HUES6 (cell line): ENCODE results near the gene FAM98C.
A peak's percentile ranks its signal among the peaks of the same experiment; 100 is the strongest.

Source experiments
- H3K27ac ChIP-seq: 2 replicates; pipeline ENCODE4 v1.7.0; 2013; ENCODE audit warnings: low read depth, mild to moderate bottlenecking, low read length, inconsistent platforms
- H3K27me3 ChIP-seq: 2 replicates; pipeline ENCODE4 v1.6.1; 2013; ENCODE audit warnings: low read length; ENCODE audit not compliant: control insufficient read depth, insufficient read depth
- H3K36me3 ChIP-seq: 2 replicates; pipeline ENCODE4 v1.6.1; 2013; ENCODE audit warnings: low read length; ENCODE audit not compliant: control insufficient read depth, insufficient read depth
- H3K4me1 ChIP-seq: 2 replicates; pipeline ENCODE4 v1.6.1; 2013; ENCODE audit warnings: low read length; ENCODE audit not compliant: control insufficient read depth, insufficient read depth
- H3K4me3 ChIP-seq: 2 replicates; pipeline ENCODE4 v1.5.1; 2013; ENCODE audit warnings: low read depth, low read length
- H3K9ac ChIP-seq: one replicate; pipeline ENCODE4 v1.6.1; 2013; ENCODE audit warnings: mild to moderate bottlenecking, low read length
- H3K9me3 ChIP-seq: 2 replicates; pipeline ENCODE4 v1.6.1; 2013; ENCODE audit warnings: low read depth, low read length; ENCODE audit not compliant: control insufficient read depth, insufficient read depth

The FAM98C gene

DNA sequence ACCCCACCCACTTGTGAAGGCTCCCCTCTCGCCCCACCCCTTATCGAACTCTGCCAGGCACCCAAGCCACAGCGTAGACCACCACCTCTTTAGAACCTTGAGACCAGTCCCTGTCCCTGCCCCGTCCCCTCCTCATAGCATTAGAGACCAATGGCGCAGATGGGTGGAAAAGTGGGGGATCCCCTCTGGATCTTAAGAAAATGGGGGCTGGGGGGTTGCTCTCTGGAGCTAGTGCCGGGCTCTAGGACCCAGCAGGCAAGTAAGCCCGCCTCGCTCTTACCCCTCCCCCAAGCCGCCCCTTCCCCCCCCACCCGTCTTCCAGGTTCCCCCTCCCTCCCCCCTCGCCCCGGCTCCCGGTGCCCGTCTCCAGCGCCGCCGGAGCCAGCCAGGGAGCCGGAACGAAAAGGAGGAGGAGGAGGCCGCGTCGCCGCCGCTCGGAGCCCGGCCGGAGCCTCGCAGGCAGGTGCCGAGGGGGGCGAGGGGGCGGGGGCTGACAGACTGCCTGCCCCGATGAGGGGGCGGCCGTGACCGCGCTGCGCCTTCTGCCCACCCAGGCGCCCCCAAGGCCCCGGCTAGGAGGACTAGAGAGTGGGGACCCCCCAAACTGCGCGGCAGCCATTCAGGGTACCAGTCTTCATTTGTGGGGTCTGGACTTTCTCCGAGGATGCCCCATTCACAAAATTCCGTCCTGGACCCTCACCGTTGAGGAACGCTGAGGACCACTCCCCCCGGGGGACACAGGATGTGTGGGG is 14.4 kb upstream of the FAM98C start, which contains the start of gene SPRED3:
Gene SPRED3 (plus strand): TSS at position 349 of the 752 bp plus-strand sequence. CDS start 1,606 bp downstream, outside the sequence.
- H3K4me1 ChIP-seq: peaks cover 25% of the 10 kb centered on the region
- peaks cover 12% of the 10 kb centered on the region; the same call in 1 of the 2 replicates for H3K27me3 ChIP-seq
- peak within 1 kb of the TSS; percentile 81 for H3K9ac ChIP-seq
- peak within 1 kb of the TSS; percentile 51 for H3K27ac ChIP-seq
- peak within 1 kb of the TSS; percentile 97 for H3K4me3 ChIP-seq
- no peaks in the 10 kb centered on the region for H3K9me3 ChIP-seq
- peaks cover 21% of the 10 kb centered on the region for H3K36me3 ChIP-seq

- peaks cover 12% of the 10 kb centered on the region; the same call in 1 of the 2 replicates for H3K27me3 ChIP-seq
- peak overlapping the region; percentile 51; the same call in 1 of the 2 replicates for H3K27ac ChIP-seq
- no peaks in the 10 kb centered on the region for H3K9me3 ChIP-seq
- peaks cover 18% of the 10 kb centered on the region for H3K36me3 ChIP-seq
- peaks cover 30% of the 10 kb centered on the region for H3K4me1 ChIP-seq
- H3K4me3 ChIP-seq: peak overlapping the region; percentile 97
- H3K9ac ChIP-seq: peak overlapping the region; percentile 81
Measured at GRCh38 chr19:38389101-38389925, 13.6 kb upstream of the FAM98C start.

DNA sequence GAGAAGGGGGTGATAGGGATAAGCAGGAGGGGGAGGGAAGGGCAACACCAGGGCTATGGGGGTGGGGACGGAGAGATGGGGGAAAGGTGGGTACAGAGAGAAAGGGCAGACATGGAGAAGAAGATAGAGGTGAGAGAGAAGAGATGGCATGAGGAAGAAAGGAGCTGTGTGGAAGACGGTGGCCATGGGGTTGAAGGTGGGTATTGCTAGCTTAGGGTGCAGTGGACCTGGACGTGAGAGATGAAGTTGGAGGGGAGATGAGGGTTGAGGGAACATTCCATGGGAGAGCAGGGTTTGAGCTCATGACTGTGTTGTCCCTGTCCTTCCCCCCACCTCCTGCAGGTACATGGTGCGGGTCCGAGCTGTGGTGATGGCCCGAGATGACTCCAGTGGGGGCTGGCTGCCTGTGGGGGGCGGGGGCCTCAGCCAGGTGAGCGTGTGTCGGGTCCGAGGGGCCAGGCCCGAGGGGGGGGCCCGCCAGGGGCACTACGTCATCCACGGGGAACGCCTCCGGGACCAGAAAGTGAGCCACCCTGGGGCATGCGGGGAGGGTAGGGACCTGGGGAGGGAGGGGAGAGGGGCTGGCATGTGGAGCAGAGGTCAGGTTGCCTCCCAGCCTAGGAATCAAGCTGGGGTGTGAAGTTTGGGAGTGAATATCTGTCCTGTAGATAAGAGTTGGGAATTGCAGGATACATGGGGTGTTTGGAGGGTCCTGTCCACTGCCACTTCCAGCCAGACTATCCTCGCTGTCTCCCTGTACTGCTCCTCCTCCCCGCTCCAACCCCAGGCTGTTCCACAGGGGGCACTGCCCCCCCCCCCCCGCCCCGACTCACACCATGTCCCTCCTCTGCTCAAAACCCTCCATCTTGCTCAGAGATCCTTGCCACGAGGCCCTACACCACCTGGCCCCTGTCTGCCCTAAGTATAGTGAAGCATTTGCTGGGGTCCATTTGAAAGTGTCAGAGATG is 12.7 kb upstream of the FAM98C start:
- peaks cover 18% of the 10 kb centered on the region for H3K36me3 ChIP-seq
- peak overlapping the region; percentile 97 for H3K4me3 ChIP-seq
- peaks cover 36% of the 10 kb centered on the region for H3K4me1 ChIP-seq
- peaks cover 18% of the 10 kb centered on the region for H3K27me3 ChIP-seq
- H3K9me3 ChIP-seq: no peaks in the 10 kb centered on the region
- H3K9ac ChIP-seq: peak overlapping the region; percentile 34
- H3K27ac ChIP-seq: no peak overlapping the region

DNA sequence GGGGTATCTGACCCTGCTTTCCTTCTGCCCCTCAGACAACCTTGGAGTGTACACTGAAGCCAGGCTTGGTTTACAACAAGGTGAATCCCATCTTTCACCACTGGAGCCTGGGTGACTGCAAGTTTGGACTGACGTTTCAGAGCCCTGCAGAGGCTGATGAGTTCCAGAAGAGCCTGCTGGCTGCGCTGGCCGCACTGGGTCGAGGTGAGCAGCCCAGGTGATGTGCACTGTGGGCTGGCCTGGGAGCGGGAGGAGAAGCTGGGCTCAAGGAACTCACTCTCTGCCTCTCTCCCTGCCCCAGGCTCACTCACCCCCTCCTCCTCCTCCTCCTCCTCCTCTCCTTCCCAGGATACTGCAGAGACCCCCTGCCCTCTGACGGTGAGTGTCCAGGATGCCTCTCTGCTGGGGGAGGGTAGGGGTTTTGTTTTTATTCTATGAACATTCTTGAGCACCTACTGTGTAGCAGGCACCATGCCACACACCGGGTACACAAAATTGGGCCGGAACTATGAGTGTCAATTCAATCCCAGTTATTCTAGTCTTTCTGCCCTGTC is 10.9 kb upstream of the FAM98C start:
- H3K4me1 ChIP-seq: peaks cover 29% of the 10 kb centered on the region
- H3K9me3 ChIP-seq: no peaks in the 10 kb centered on the region
- H3K4me3 ChIP-seq: no peak overlapping the region
- no peak overlapping the region for H3K27ac ChIP-seq
- H3K36me3 ChIP-seq: peaks cover 18% of the 10 kb centered on the region
- H3K27me3 ChIP-seq: peaks cover 25% of the 10 kb centered on the region
- H3K9ac ChIP-seq: no peak overlapping the region

DNA sequence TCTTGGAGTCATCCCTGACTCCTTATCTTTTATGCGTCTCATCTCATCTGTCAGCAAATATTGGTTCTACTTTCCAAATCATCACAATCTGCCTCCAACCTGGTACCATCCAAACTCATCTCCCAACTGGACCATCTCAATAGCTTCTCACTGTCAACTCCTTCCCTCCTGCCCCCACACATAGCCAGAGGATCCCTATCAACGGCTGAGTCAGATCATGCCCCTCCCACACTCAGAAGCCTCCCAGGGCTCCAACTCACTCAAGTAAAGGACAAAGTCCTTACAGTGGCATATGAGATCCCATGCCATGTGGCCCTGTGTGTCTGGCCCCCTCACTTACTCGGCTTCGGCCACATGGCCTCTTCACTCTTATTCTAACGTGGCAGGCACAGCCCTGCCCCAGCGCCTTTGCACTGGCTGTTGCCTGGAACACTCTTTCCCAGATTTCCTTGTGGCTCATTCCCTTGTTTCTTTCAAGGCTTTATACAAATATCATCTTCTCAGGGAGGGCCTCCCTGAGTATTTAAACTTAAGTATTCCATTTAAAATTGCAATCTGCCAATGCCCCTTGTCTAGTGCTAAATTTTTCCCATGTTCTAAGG is 10.1 kb upstream of the FAM98C start:
- Histone ChIP-seq H3K4me3 (no peak overlapping the region), H3K9ac (no peak overlapping the region), H3K4me1 (peaks cover 29% of the 10 kb centered on the region), H3K9me3 (no peaks in the 10 kb centered on the region), H3K27ac (no peak overlapping the region), H3K36me3 (peaks cover 18% of the 10 kb centered on the region), H3K27me3 (peaks cover 32% of the 10 kb centered on the region)

DNA sequence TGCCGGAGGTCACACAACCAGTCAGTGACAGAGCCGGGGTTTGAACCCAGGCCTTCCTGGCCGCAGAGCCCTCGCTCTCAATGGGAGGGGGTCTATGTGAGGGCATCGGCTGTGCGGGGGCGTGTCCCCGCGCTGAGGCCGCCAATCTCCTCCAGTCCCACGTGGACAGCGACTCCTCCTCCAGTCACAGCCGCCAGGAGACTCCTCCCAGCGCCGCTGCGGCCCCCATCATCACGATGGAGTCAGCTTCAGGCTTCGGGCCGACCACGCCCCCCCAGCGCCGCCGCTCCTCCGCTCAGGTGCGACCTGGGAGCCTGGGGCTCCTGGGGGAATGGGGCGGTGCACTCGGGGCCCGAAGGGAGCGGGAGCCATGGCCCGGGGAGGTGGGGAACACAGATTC is 8.4 kb upstream of the FAM98C start:
- no peak overlapping the region for H3K9ac ChIP-seq
- H3K4me3 ChIP-seq: peak overlapping the region; percentile 56
- H3K27me3 ChIP-seq: peaks cover 49% of the 10 kb centered on the region
- peaks cover 18% of the 10 kb centered on the region for H3K36me3 ChIP-seq
- no peak overlapping the region for H3K27ac ChIP-seq
- H3K9me3 ChIP-seq: no peaks in the 10 kb centered on the region
- peaks cover 29% of the 10 kb centered on the region for H3K4me1 ChIP-seq

- Histone ChIP-seq H3K9me3 (no peaks in the 10 kb centered on the region), H3K36me3 (peaks cover 18% of the 10 kb centered on the region), H3K9ac (no peak overlapping the region), H3K4me3 (peak overlapping the region; percentile 56), H3K27me3 (peaks cover 58% of the 10 kb centered on the region), H3K4me1 (peaks cover 23% of the 10 kb centered on the region), H3K27ac (no peak overlapping the region)
Measured at GRCh38 chr19:38395381-38396114, 7.3 kb upstream of the FAM98C start.

- Histone ChIP-seq H3K9ac (no peak overlapping the region), H3K9me3 (no peaks in the 10 kb centered on the region), H3K4me3 (no peak overlapping the region), H3K27ac (no peak overlapping the region), H3K36me3 (no peaks in the 10 kb centered on the region), H3K4me1 (peaks cover 12% of the 10 kb centered on the region), H3K27me3 (peaks cover 79% of the 10 kb centered on the region)
Measured at GRCh38 chr19:38399081-38399480, 3.8 kb upstream of the FAM98C start.

- Histone ChIP-seq H3K4me3 (no peak overlapping the region), H3K9me3 (no peaks in the 10 kb centered on the region), H3K9ac (no peak overlapping the region), H3K36me3 (no peaks in the 10 kb centered on the region), H3K27me3 (peaks cover 79% of the 10 kb centered on the region), H3K4me1 (peaks cover 9% of the 10 kb centered on the region; the same call in 1 of the 2 replicates), H3K27ac (no peak overlapping the region)
Measured at GRCh38 chr19:38399537-38399936, 3.4 kb upstream of the FAM98C start.
